MM.1S (cell line): Measurements from ENCODE around the gene PRDM1.

Source experiments
- DNase-seq: peaks from one replicate; pipeline ENCODE4 v3.0.0-alpha.2; 2015
- H2AFZ ChIP-seq: fragments of 300-600 bp; sonication (generic); 2 replicates; pipeline ENCODE4 v1.6.0; 2016; ENCODE audit warnings: antibody characterized with exemption, low read length
- H3F3A ChIP-seq: fragments of 300-600 bp; sonication (generic); 2 replicates; pipeline ENCODE4 v1.6.1; 2016; ENCODE audit warnings: mild to moderate bottlenecking, antibody characterized with exemption, low read length, moderate library complexity, mixed read lengths; ENCODE audit not compliant: insufficient read depth
- H3K27ac ChIP-seq: fragments of 300-600 bp; sonication (generic); 2 replicates; pipeline ENCODE4 v1.5.1; 2016; ENCODE audit warnings: mild to moderate bottlenecking, low read length
- H3K27me3 ChIP-seq: fragments of 300-600 bp; sonication (generic); replicated peaks from 2 replicates; pipeline ENCODE4 v1.6.0; 2016; ENCODE audit warnings: low read length; ENCODE audit not compliant: insufficient read depth
- H3K36me3 ChIP-seq: fragments of 300-600 bp; sonication (generic); replicated peaks from 2 replicates; pipeline ENCODE4 v1.6.1; 2016; ENCODE audit warnings: mild to moderate bottlenecking, low read length, mixed read lengths; ENCODE audit not compliant: insufficient read depth
- H3K4me1 ChIP-seq: fragments of 300-600 bp; sonication (generic); 2 replicates; pipeline ENCODE4 v1.6.1; 2016; ENCODE audit warnings: low read length, mixed read lengths
- H3K4me2 ChIP-seq: fragments of 300-600 bp; sonication (generic); 2 replicates; pipeline ENCODE4 v1.6.0; 2016; ENCODE audit warnings: low read depth, low read length
- H3K4me3 ChIP-seq: fragments of 300-600 bp; sonication (generic); 2 replicates; pipeline ENCODE4 v1.5.1; 2016; ENCODE audit warnings: low read length, mixed read lengths
- H3K79me2 ChIP-seq: fragments of 300-600 bp; sonication (generic); 2 replicates; pipeline ENCODE4 v1.6.1; 2016; ENCODE audit warnings: mixed run types, low read length, mixed read lengths
- H3K9ac ChIP-seq: fragments of 300-600 bp; sonication (generic); 2 replicates; pipeline ENCODE4 v1.6.1; 2016; ENCODE audit warnings: low read length, mixed read lengths
- H3K9me2 ChIP-seq: fragments of 300-600 bp; sonication (generic); replicated peaks from 2 replicates; pipeline ENCODE4 v1.6.1; 2016; ENCODE audit warnings: mild to moderate bottlenecking, low read length, mixed read lengths; ENCODE audit not compliant: insufficient read depth
- H3K9me3 ChIP-seq: fragments of 300-600 bp; sonication (generic); replicated peaks from 2 replicates; pipeline ENCODE4 v1.6.1; 2016; ENCODE audit warnings: mild to moderate bottlenecking, low read length, mixed read lengths; ENCODE audit not compliant: insufficient read depth
- H4K20me1 ChIP-seq: fragments of 300-600 bp; sonication (generic); 2 replicates; pipeline ENCODE4 v1.6.1; 2016; ENCODE audit warnings: mild to moderate bottlenecking, low read length, moderate library complexity, mixed read lengths; ENCODE audit not compliant: insufficient read depth
- EZH2 ChIP-seq: fragments of 300-600 bp; sonication (generic); optimal IDR thresholded peaks from 2 replicates; pipeline ENCODE3; 2017; ENCODE audit warnings: low read depth, mild to moderate bottlenecking, antibody characterized with exemption, low read length, mixed read lengths
- EZH2phosphoT487 ChIP-seq: fragments of 300-600 bp; sonication (generic); IDR thresholded peaks from 2 replicates; pipeline ENCODE4 v1.6.1; 2018; ENCODE audit warnings: antibody characterized with exemption, low read length
- TF ChIP-seq, protein P1 (sequence below): fragments of 300-600 bp; sonication (generic); IDR thresholded peaks from 2 replicates; pipeline ENCODE4 v1.5.1; 2016; ENCODE audit warnings: antibody characterized with exemption, low read length, mixed read lengths

Gene PRDM1

DNA sequence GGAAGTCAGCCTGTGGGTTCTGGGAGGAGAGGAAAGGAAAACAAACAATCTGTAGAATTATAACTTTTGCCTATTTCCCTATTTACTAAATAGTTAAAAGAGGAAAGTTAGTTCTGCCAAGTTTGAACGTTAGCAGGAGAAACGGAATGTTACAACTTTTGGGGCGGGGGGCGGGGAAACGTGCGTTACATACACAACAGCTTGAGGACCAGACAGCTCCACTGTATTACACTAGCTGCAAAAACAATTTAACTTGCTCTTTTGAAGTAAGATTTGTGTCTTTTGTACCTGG, 498 bp upstream of the PRDM1 start:
- H3K4me1 ChIP-seq = peaks cover 21% of the 10 kb centered on the region

DNA sequence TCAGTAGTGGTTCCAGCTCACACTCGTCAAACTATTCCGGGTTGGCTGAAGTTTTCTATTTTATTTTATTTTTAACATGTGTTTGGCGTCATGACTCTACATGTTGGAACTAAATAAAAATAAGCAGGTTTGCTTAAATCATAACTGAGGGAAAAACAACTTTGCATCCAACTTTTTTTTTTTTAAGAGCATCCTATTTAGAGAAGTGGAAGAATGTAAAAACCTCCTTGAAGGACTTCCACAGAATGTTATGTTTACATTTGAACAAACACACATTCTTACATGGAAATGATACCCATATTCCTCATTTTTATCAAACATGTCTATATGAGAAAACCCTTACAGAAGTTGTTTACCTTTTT, 659 bp downstream of the PRDM1 start:
- Histone ChIP-seq H3K36me3 (peaks cover 41% of the 10 kb centered on the region), H3K9me3 (no peaks in the 10 kb centered on the region), H3F3A (peaks cover 77% of the 10 kb centered on the region), H3K9ac (peak overlapping the region; percentile 98), H3K27me3 (no peaks in the 10 kb centered on the region), H2AFZ (no peak overlapping the region), H3K27ac (peak overlapping the region; percentile 98), H3K4me3 (peak overlapping the region; percentile 95), H3K4me2 (peak overlapping the region; percentile 95), H3K9me2 (no peaks in the 10 kb centered on the region), H4K20me1 (no peaks in the 10 kb centered on the region), H3K4me1 (peaks cover 20% of the 10 kb centered on the region), H3K79me2 (peaks cover 94% of the 10 kb centered on the region)
- DNase-seq = peak; percentile 18
- TF ChIP-seq EZH2phosphoT487 = no peak
- no peak for TF ChIP-seq EZH2
- TF ChIP-seq, protein P1, sequence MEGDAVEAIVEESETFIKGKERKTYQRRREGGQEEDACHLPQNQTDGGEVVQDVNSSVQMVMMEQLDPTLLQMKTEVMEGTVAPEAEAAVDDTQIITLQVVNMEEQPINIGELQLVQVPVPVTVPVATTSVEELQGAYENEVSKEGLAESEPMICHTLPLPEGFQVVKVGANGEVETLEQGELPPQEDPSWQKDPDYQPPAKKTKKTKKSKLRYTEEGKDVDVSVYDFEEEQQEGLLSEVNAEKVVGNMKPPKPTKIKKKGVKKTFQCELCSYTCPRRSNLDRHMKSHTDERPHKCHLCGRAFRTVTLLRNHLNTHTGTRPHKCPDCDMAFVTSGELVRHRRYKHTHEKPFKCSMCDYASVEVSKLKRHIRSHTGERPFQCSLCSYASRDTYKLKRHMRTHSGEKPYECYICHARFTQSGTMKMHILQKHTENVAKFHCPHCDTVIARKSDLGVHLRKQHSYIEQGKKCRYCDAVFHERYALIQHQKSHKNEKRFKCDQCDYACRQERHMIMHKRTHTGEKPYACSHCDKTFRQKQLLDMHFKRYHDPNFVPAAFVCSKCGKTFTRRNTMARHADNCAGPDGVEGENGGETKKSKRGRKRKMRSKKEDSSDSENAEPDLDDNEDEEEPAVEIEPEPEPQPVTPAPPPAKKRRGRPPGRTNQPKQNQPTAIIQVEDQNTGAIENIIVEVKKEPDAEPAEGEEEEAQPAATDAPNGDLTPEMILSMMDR = no peak

More for the DNA sequence above, 498 bp upstream of the PRDM1 start:
- Histone ChIP-seq H2AFZ (no peak overlapping the region), H3K9me2 (no peaks in the 10 kb centered on the region), H3F3A (peaks cover 66% of the 10 kb centered on the region), H3K4me3 (peak overlapping the region; percentile 95), H4K20me1 (no peaks in the 10 kb centered on the region), H3K9ac (peak overlapping the region; percentile 98), H3K36me3 (peaks cover 34% of the 10 kb centered on the region), H3K79me2 (peaks cover 94% of the 10 kb centered on the region), H3K4me2 (peak overlapping the region; percentile 88), H3K27ac (peak overlapping the region; percentile 98), H3K9me3 (no peaks in the 10 kb centered on the region), H3K27me3 (no peaks in the 10 kb centered on the region)
- no peak for DNase-seq
- TF ChIP-seq EZH2 = no peak
- TF ChIP-seq, protein P1 = no peak
- TF ChIP-seq EZH2phosphoT487 = no peak

DNA sequence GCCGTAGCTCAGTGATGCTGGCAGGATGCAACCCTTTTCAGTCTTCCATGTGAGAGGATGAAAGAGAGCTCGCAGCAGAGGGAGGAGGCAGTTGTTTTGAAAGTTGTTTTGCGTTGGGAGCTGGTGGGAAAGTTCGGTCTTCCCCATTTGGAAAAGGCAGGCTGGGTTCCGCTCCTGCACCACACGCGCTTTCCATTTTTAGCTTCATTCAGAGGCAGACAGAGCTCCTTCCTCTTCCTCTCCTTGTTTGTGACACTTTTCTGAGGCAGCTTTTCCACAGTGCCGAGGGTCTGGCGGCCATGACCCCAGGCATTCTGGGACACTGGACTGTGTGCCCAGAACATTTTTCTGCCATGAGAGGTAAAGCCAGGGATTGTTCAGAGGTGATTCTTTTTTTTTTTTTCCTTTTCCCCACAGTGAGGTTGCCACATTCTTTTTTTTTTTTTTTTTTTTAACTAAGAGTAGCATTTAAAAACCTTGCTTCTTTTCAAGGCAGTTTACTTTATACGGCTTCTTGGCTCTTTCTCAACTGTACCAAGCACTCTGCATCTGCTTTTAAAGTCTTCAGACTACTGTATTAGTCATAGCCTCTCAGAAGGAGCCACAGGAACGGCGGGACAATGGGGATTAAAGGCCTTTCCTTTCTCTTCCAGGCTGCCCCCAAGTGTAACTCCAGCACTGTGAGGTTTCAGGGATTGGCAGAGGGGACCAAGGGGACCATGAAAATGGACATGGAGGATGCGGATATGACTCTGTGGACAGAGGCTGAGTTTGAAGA, 1.6 kb downstream of the PRDM1 start:
- Histone ChIP-seq H3K27me3 (no peaks in the 10 kb centered on the region), H2AFZ (no peak overlapping the region), H3F3A (peaks cover 86% of the 10 kb centered on the region), H4K20me1 (no peaks in the 10 kb centered on the region), H3K79me2 (peaks cover 96% of the 10 kb centered on the region), H3K36me3 (peaks cover 48% of the 10 kb centered on the region), H3K27ac (peak overlapping the region; percentile 98), H3K9ac (peak overlapping the region; percentile 98), H3K4me3 (peak overlapping the region; percentile 95), H3K9me3 (no peaks in the 10 kb centered on the region), H3K9me2 (no peaks in the 10 kb centered on the region), H3K4me2 (peak overlapping the region; percentile 95), H3K4me1 (peaks cover 13% of the 10 kb centered on the region)
- TF ChIP-seq EZH2 = no peak
- peak; percentile 21 for DNase-seq

DNA sequence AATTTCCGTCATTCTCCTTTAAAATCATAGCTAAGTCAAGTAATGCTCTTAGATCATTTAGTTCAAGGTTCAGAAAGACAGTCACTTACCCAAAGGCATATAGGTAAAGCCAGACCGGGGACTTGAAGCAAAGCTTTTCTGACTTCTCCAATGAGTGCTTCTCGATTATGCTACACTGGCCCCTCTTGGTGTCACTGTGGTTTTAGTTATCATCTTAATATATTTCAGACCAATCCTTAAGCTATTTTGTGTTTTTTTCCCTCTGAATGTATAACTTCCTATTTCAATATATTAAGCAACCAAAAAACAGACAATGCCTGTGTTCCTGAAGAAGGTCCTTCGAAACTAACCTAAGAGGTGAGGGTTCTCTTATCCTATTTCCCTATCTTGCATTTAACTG, 3.9 kb downstream of the PRDM1 start:
- H3K27me3 ChIP-seq = no peaks in the 10 kb centered on the region

More for the DNA sequence above, 3.9 kb downstream of the PRDM1 start:
- Histone ChIP-seq H3K4me1 (no peaks in the 10 kb centered on the region), H3K79me2 (peaks cover 99% of the 10 kb centered on the region), H3K9ac (peak overlapping the region; percentile 98), H3K9me3 (no peaks in the 10 kb centered on the region), H3K9me2 (no peaks in the 10 kb centered on the region), H3K4me3 (peak overlapping the region; percentile 95), H3K4me2 (peak overlapping the region; percentile 95), H4K20me1 (no peaks in the 10 kb centered on the region), H3K27ac (peak overlapping the region; percentile 98), H3F3A (peaks cover 90% of the 10 kb centered on the region), H2AFZ (no peak overlapping the region), H3K36me3 (peaks cover 51% of the 10 kb centered on the region)
- DNase-seq = peak; percentile 66
- TF ChIP-seq, protein P1 = peak; percentile 18; the same call in 1 of the 2 replicates
- TF ChIP-seq EZH2 (no peak), EZH2phosphoT487 (no peak)
